ENCODE measurements around the gene CEP41. TPM values are rescaled to one million over a fixed set of nuclear protein-coding genes. Genes with fewer than 3 reads are reported as not detected.
A peak's percentile ranks its signal among the peaks of the same experiment; 100 is the strongest.

The CEP41 gene
- total and polyA plus RNA-seq, 2 of the 13 experiments (the other 11 are each of a cell fraction or from before 2014, with no cell fraction given) = 8.7 to 9.0 TPM

DNA sequence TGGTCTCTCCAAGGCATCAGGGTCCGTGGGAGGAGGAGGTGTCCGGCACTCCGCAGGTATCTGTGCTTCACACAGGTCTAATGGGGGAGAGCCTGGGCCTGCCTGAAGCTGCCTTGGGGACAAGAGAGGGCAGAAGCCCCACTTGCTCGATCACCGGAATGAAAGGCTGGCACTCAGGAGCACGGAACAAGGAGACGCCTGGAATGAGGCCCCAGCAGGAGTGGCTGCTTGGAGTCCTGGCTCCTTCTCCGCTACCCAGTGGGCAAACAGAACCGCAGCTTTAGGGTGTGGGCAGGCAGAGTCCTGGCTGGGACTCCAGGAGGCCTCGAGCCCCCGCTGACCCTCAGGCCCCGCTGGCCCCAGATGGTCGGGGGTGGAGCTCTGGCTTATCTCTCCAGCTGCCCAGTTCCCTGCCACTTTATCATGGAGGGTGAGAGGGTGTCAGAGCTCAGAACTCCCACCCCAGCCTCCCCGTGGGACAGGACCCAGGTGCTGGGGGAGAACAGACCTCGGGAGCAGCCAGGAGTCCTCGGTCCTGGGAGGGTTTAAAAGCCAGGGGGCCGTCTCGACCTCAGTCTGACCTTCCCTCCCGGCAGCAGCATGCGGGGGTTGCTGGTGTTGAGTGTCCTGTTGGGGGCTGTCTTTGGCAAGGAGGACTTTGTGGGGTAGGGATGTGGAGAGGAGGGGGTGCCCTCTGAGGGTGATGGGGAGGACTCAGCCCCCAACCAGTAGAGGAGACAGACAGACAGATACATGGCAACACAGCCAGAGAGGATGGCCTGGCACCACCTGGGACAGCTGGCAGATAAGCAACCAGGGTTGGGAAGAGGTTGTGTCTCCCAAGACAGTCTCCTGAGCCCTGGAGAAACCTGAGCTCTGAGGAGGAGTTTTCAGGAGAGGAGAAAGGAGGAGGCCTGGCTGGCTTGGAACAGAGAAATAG, 60.6 kb downstream of the CEP41 start, which contains the start of gene CPA1 (continued):
- TF ChIP-seq, protein P1, sequence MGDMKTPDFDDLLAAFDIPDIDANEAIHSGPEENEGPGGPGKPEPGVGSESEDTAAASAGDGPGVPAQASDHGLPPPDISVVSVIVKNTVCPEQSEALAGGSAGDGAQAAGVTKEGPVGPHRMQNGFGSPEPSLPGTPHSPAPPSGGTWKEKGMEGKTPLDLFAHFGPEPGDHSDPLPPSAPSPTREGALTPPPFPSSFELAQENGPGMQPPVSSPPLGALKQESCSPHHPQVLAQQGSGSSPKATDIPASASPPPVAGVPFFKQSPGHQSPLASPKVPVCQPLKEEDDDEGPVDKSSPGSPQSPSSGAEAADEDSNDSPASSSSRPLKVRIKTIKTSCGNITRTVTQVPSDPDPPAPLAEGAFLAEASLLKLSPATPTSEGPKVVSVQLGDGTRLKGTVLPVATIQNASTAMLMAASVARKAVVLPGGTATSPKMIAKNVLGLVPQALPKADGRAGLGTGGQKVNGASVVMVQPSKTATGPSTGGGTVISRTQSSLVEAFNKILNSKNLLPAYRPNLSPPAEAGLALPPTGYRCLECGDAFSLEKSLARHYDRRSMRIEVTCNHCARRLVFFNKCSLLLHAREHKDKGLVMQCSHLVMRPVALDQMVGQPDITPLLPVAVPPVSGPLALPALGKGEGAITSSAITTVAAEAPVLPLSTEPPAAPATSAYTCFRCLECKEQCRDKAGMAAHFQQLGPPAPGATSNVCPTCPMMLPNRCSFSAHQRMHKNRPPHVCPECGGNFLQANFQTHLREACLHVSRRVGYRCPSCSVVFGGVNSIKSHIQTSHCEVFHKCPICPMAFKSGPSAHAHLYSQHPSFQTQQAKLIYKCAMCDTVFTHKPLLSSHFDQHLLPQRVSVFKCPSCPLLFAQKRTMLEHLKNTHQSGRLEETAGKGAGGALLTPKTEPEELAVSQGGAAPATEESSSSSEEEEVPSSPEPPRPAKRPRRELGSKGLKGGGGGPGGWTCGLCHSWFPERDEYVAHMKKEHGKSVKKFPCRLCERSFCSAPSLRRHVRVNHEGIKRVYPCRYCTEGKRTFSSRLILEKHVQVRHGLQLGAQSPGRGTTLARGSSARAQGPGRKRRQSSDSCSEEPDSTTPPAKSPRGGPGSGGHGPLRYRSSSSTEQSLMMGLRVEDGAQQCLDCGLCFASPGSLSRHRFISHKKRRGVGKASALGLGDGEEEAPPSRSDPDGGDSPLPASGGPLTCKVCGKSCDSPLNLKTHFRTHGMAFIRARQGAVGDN (CRISPR knock-in tag; IDR thresholded peaks at IDR 0.05) = peak; percentile 62
- no peak for TF ChIP-seq ZNF280D (CRISPR knock-in tag; IDR thresholded peaks at IDR 0.05)
- TF ChIP-seq SMYD3 (CRISPR knock-in tag; IDR thresholded peaks at IDR 0.05) = no peak
- TF ChIP-seq KLF6 (CRISPR knock-in tag; IDR thresholded peaks at IDR 0.05) = no peak
- TF ChIP-seq, protein P2, sequence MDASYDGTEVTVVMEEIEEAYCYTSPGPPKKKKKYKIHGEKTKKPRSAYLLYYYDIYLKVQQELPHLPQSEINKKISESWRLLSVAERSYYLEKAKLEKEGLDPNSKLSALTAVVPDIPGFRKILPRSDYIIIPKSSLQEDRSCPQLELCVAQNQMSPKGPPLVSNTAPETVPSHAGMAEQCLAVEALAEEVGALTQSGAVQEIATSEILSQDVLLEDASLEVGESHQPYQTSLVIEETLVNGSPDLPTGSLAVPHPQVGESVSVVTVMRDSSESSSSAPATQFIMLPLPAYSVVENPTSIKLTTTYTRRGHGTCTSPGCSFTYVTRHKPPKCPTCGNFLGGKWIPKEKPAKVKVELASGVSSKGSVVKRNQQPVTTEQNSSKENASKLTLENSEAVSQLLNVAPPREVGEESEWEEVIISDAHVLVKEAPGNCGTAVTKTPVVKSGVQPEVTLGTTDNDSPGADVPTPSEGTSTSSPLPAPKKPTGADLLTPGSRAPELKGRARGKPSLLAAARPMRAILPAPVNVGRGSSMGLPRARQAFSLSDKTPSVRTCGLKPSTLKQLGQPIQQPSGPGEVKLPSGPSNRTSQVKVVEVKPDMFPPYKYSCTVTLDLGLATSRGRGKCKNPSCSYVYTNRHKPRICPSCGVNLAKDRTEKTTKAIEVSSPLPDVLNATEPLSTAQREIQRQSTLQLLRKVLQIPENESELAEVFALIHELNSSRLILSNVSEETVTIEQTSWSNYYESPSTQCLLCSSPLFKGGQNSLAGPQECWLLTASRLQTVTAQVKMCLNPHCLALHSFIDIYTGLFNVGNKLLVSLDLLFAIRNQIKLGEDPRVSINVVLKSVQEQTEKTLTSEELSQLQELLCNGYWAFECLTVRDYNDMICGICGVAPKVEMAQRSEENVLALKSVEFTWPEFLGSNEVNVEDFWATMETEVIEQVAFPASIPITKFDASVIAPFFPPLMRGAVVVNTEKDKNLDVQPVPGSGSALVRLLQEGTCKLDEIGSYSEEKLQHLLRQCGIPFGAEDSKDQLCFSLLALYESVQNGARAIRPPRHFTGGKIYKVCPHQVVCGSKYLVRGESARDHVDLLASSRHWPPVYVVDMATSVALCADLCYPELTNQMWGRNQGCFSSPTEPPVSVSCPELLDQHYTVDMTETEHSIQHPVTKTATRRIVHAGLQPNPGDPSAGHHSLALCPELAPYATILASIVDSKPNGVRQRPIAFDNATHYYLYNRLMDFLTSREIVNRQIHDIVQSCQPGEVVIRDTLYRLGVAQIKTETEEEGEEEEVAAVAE (CRISPR knock-in tag; IDR thresholded peaks at IDR 0.05; ENCODE audit: borderline replicate concordance) = no peak
- TF ChIP-seq, protein P3, sequence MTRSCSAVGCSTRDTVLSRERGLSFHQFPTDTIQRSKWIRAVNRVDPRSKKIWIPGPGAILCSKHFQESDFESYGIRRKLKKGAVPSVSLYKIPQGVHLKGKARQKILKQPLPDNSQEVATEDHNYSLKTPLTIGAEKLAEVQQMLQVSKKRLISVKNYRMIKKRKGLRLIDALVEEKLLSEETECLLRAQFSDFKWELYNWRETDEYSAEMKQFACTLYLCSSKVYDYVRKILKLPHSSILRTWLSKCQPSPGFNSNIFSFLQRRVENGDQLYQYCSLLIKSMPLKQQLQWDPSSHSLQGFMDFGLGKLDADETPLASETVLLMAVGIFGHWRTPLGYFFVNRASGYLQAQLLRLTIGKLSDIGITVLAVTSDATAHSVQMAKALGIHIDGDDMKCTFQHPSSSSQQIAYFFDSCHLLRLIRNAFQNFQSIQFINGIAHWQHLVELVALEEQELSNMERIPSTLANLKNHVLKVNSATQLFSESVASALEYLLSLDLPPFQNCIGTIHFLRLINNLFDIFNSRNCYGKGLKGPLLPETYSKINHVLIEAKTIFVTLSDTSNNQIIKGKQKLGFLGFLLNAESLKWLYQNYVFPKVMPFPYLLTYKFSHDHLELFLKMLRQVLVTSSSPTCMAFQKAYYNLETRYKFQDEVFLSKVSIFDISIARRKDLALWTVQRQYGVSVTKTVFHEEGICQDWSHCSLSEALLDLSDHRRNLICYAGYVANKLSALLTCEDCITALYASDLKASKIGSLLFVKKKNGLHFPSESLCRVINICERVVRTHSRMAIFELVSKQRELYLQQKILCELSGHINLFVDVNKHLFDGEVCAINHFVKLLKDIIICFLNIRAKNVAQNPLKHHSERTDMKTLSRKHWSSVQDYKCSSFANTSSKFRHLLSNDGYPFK (CRISPR knock-in tag; IDR thresholded peaks at IDR 0.05; ENCODE audit: borderline replicate concordance) = 0 out of 2 replicates have a peak, but pooled peaks have one; percentile 7
- TF ChIP-seq PAF1 (CRISPR knock-in tag; IDR thresholded peaks at IDR 0.05) = no peak
- TF ChIP-seq SNAPC2 (CRISPR knock-in tag; IDR thresholded peaks at IDR 0.05) = no peak
- no peak for TF ChIP-seq TEAD2 (CRISPR knock-in tag; IDR thresholded peaks at IDR 0.05)
- no peak for TF ChIP-seq MAX (IDR thresholded peaks at IDR 0.05)
- no peak for TF ChIP-seq PAX8 (CRISPR knock-in tag; IDR thresholded peaks at IDR 0.05; ENCODE audit: borderline replicate concordance)
- TF ChIP-seq MAF1 (CRISPR knock-in tag; IDR thresholded peaks at IDR 0.05; ENCODE audit: borderline replicate concordance) = no peak
- TF ChIP-seq MZF1 (CRISPR knock-in tag; IDR thresholded peaks at IDR 0.05; ENCODE audit: borderline replicate concordance) = no peak

All from HepG2 (cell line).